DMS 273 treated with DMSO at 0.1 percent for 48 hours (cell line): Measurements from ENCODE around the gene SCN1B.
"Not testable (repeated sequence)": the region's sequence is repeated elsewhere in the genome, so short reads cannot be mapped to it uniquely, and the experiment has no call there.

Experiments
- DNase-seq: peaks from one replicate; lab custom pipeline; 2025; lab: John Stamatoyannopoulos, UW

SCN1B gene

GRCh38 chr19:35000647-35001501, 29.4 kb upstream of the SCN1B start:
- no peak for DNase-seq

- DNase-seq: no peak
Observed at GRCh38 chr19:35002037-35002535, 28.2 kb upstream of the SCN1B start.

GRCh38 chr19:35004517-35005255, 25.6 kb upstream of the SCN1B start:
- no peak for DNase-seq

DNA sequence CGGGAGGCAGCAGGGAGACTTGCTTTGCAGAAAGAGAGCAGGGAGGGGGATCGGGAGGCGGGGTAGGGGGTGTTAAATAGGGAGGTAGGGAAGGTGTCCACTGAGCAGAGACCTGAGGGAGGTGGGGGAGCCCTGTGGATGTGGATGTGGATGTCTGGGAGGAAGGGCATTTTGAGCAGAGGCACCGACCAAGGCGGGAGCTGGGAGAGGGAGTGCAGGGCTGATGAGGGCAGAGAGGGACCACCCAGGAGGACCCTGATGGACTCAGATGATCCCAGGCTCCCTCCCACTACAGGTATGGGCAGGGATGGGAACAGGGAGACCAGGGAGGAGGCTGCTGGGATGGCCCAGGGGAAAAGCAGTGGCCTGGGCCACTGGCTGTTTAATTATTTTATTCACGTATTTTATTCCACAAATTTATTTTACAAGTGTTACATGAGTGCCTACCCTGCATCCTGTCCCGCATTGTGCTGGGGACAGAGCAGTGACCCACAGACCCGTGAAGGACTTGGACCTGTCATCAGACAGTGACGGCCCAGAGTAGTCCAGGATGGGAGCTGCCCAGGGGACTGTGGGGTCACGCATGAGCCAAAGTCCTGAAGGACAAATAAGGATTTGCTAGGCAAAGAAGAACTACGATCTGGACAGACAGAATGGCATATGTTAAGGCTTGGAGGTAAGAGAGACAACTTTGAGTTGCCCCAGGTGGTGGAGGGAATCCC, 24.9 kb upstream of the SCN1B start:
- no peak for DNase-seq

DNA sequence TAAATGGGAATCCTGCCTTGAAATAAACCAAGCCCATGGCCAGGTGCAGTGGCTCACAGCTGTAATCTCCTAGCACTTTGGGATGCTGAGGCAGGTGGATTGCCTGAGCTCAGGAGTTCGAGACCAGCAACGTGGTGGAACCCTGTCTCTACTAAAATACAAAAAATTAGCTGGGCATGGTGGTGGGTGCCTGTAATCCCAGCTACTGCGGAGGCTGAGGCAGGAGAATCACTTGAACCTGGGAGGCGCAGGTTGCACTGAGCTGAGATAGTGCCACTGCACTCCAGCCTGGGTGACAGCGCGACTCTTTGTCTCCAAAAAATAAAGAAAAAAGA, 24.3 kb upstream of the SCN1B start:
- not testable (repeated sequence) for DNase-seq

DNA sequence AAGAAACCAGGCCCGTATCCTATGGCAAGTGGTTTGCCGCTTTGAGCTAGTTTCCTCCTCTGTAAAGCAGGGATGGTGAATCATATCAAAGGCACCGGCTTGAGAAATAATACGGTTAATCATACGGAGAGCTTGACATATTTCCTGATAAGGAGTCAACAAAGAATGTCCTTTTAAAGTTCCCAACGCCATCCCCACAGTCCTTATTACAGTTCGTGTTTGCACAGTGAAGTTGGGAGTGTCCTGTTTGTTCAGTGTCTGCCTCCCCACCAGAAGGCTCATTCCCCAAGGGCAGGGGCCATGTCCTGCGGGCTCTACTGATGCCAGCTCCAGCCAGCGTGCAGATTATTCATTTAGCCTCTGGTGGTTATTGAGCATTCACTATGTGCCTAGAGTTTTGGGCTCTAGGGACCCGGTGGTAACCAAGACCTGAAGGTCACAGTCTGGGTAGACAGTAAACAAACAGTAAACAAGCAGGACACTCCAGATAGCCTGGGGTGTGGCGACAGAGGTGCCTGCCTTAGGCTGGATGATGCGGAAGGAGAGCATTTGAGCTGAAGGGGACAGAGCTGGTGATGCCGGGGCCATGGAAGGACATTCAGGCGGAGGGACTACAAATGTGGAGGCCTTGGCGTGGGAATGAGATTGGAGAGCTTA, 23.8 kb upstream of the SCN1B start:
- no peak for DNase-seq

DNA sequence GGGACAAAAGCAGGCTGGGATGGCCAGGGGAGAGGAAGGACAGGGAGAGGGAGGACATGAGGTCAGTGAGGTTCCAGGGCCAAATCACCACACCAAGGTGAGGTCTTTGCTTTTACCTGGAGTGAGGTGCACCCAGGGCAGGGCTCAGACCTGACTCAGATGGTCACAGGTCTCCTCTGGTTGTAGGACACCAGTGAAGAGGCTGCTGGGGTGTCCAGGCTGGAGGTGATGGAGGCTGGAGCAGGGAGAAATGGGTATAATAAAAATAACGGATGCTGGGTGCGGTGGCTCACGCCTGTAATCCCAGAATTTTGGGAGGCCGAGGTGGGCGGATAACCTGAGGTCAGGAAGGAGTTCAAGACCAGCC, 23.3 kb upstream of the SCN1B start:
- no peak for DNase-seq

- DNase-seq: not testable (repeated sequence)
Observed at GRCh38 chr19:35007427-35007826, 22.8 kb upstream of the SCN1B start.

- DNase-seq: no peak
Observed at GRCh38 chr19:35008891-35009341, 21.4 kb upstream of the SCN1B start.

- no peak for DNase-seq
Observed at GRCh38 chr19:35009424-35010415, 20.6 kb upstream of the SCN1B start.

DNA sequence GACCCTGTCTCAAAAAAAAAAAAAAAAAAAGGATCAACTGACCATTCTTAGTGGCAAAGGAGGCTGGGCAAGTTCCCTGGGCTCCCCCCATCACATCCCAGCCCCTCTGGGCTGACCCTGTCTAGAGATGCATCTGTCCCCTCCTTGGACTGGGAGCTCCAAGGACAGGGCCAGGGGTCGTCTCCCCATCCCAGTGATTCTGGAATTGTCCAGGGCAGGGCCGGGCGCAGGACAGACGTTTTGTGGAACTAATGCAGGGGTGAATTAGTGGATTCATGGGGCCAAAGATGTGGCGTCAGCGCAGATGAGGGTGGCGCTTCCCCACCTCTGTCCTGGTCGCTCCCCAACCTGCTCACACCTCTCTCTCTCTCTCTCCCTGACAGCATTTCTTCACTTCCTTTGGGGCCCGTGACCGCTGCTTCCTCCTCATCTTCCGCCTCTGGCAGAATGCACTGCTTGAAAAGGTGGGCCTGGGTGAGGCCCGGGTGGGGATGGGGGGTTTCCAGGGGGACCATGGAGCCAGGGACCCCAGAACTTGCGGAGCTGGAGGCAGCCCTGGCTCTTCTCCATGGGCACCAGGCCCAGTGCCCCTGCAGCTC, 19.1 kb upstream of the SCN1B start:
- no peak for DNase-seq

DNA sequence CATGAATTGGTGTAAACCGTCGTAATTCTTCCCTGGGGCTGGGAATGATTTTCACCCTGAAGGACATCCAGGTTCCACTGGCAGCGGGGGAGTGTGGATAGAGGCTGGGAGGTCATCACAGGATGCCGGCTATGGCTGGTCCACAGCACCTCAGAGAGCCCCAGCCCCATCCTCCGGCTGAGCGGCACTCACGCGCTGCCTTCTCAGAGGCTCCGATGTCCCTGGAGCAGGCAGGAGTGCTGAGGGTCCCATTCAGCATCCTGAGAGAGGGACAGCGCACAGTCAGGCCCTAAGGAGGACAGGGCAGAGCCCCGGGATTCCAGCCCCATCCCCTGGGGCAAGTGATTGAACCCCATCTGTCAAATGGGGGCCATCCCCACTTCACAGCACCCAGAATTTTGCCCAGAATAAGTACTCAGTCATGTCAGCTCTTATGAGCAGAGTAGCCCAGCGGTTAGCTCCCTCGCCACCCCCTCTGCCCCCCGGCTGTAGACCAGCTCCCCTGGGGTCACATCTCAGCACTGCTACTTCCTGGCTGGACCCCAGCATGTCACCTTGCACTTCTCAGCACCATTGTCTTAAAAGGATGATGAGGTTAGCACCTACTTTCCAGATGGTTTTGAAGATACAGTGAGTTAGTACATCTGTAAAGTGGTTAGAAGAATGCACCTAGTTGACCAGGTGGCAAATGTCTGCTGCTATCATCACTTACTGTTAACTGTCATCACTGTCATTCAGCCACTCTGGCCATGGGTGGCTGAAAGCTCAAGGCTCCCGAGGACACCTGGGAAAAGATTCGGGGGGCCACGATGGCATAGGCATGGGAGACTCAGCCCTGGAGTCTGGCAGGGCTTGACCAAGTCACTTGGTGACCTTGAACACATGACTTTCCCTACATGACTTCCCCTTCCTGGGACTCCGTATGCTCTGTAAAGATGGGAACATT, 18.3 kb upstream of the SCN1B start:
- no peak for DNase-seq

DNA sequence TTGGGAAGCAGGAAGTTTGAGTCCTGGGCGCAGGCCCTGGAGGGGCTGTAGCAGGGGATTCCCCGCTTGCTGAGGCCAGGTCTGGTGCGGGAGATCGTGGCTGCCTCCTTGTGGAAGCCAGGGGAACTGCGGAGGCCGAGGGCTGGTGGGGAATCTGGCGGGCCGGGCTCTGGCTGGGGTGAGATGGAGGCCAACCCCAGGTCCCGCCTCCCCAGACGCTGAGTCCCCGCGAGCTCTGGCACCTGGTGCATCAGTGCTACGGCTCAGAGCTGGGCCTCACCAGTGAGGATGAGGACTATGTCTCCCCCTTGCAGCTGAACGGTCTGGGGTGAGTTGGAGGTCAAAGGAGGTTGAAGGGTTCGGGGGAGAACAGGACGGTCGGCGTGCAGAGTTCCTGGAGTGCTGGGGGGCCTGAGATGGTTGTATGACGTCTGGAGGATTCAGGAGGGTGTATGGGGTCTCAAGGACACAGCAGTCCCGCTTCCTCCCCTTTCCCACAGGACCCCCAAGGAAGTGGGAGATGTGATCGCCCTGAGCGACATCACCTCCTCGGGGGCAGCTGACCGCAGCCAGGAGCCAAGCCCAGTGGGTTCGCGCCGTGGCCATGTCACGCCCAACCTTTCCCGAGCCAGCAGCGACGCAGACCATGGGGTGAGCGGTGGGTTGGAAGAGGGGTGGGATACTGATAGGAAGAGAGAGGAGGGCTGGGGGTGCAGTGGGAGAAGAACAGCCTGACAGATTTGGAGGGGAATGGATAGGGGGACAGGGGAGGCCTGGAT, 17.0 kb upstream of the SCN1B start:
- no peak for DNase-seq

- no peak for DNase-seq
Observed at GRCh38 chr19:35013820-35014754, 16.2 kb upstream of the SCN1B start.

- not testable (repeated sequence) for DNase-seq
Observed at GRCh38 chr19:35014774-35015173, 15.5 kb upstream of the SCN1B start.

GRCh38 chr19:35015270-35015953, 14.9 kb upstream of the SCN1B start:
- no peak for DNase-seq

GRCh38 chr19:35015954-35016351, 14.3 kb upstream of the SCN1B start:
- DNase-seq: no peak
